Fibroblast of skin of left quadriceps (primary cell): ENCODE measurements around the gene LEFTY1.

ENCODE experiments used
- DNase-seq, 2 experiments: peaks; one replicate each; pipeline ENCODE4 v3.0.0-alpha.2; 2013; ENCODE audit warnings: low read depth in 2 of 2

Gene LEFTY1

GRCh38 chr1:225873281-225873850 is 15.6 kb downstream of the LEFTY1 start:
- no peak for DNase-seq

GRCh38 chr1:225872075-225872430 is 16.9 kb downstream of the LEFTY1 start:
- no peak for DNase-seq

GRCh38 chr1:225871359-225872074 is 17.4 kb downstream of the LEFTY1 start:
- no peak for DNase-seq

DNA sequence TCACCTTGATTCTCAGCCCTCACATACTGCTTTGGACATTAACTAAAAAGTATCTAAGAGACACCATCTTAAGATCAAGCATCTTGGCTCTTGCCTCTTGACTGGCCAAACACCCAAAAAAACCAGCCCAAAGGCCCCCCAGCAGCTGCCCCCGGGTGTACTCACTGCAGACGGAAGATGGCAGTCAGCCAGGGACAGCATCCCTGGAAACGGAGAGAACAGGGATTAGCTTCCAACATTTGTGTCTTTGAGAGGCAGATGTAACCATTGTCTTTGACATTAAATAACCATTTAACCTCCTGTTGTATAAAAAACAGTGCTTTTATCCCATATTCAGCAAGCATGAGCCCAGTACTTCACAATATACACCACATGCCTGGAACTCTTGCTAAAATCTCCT is 18.0 kb downstream of the LEFTY1 start:
- no peak for DNase-seq

DNA sequence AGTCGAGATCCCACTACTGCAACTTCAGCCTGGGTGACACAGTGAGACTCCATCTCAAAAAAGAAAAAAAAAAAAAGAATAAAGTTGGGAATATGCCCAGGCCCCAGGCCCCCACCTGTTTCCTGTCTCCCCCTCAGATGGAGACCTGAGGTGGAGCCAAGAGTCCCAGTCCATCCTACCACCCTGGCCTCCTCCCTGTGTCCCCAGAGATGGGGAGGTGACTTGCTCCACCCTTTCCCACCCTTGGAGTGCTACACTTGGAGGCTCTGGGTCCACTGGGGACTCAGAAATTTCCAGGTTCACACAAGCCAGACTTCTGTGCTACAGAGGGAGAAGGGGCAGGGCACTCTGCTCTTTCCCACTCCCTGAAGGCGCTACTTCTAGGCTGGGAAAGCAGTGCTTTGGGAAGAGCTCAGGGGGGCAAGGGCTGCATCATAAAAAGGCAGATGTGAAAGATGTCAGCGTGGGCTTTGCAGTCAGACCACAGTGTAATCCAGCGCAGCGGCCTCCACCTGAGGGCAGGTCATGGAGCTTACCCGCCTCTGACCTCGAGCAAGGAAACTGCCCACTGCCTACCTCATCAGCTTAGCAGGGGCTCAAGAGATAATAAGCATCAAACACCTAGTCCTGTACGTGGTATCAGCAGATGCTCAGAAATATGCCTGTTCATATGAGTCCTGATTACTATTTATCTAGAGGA is 20.2 kb downstream of the LEFTY1 start:
- DNase-seq, result no peak

DNA sequence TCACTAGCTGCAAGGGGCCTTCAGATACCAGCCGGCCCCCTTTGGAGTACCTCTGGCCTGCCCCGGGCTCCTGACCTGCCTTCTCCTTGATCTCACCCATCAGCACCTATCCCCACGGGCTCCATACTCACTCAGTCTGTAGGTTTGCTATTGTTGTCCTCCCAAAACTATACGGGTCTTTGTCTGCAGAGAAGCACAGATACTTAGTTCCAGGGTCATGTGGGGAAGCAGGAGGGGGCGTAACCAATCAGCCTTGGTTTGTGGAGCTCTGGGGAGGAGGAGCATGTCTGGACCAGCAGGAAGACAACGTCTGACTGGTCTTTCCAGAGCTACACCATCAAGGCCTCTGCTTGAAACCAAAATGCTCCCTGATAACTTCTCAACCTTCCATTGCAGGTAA is 22.0 kb downstream of the LEFTY1 start:
- no peak for DNase-seq

DNA sequence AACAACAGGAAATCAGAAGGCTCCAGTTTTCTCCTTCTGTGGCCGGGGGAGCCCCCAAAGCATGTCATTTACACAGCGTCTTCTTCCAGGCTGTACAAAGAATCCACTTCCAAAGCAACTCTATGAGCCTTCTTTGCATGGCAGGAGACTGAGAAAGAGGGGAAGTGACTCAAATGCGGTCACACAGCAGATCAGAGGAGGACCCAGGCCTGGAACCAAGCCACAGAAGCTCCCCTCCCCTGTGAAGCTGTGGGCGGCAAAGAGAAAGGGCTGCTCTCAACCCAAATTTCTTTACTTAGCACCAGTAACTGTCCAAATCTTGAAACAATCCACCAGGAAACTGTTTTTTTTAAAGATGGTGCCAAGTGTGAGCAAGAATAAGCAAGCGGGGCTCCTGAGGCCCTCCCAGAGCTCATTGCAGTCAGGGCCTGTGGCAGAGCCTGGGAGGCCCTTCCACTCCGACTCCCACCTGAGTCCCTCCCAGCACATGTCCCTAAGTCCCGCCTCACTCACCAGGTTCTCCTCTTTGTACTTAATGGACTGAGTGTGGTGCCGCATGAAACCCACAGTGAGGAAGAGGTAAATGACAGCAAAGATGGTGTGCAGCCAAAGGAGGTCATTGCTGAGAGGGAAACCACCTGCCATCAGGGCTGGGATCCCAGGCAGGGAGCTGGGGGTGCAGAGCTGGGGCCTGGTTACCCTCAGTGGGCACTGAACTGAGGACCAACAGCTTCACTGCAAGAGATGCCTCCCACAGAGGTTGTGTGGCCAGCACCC is 22.7 kb downstream of the LEFTY1 start:
- no peak for DNase-seq

DNA sequence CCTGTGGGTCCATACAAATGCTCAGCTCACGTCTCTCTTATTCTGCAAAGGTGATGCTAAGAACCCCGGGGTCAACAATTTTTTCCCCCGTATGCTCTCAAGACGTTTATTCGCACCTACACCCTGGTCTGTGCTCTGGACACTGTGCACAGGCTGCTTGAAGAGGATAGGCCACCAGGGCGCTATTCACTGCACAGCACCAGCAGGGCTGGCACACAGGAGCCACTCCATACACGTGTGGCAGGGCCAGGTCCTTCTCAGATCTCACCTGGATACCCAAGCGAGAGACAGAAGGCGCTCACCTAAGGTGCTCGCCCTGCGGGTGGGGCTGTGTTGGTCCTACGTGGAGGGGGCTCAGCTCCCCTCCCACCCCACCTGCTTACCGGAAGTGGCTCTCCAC is 23.4 kb downstream of the LEFTY1 start:
- no peak for DNase-seq

GRCh38 chr1:225863167-225863566 is 25.8 kb downstream of the LEFTY1 start:
- DNase-seq, result no peak

GRCh38 chr1:225862581-225862950 is 26.4 kb downstream of the LEFTY1 start:
- no peak for DNase-seq

- no peak for DNase-seq
Measured at GRCh38 chr1:225861834-225862580, 26.9 kb downstream of the LEFTY1 start.

DNA sequence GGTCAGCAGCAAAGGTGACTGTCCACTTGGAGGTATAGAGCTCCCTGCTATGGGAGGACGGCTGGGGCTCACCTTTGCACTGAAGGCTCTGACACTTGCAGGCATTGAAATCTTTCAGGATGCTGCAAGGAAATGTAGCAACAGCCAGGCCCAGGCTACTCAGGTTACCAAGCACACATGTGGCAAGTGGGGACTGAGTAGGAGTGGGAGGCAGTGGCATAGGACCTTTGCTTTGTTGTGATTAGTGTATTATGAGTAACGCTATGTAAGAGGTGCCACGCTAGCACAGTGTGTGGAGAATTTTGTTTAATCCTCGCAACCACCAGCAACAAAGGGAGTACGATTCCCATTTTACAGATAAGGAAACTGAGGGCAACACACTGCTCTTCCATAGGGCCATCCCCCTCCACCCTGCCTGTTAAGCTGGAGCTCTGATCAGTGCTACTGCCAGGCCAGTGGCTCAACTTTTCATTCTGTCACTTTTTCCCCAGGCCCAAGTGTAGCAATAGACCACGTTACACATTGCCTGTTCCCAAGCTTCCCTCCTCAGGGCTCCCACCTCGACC is 28.0 kb downstream of the LEFTY1 start:
- no peak for DNase-seq

- no peak for DNase-seq
Measured at GRCh38 chr1:225860107-225860506, 28.8 kb downstream of the LEFTY1 start.

GRCh38 chr1:225859151-225859550 is 29.8 kb downstream of the LEFTY1 start:
- DNase-seq, result no peak

DNA sequence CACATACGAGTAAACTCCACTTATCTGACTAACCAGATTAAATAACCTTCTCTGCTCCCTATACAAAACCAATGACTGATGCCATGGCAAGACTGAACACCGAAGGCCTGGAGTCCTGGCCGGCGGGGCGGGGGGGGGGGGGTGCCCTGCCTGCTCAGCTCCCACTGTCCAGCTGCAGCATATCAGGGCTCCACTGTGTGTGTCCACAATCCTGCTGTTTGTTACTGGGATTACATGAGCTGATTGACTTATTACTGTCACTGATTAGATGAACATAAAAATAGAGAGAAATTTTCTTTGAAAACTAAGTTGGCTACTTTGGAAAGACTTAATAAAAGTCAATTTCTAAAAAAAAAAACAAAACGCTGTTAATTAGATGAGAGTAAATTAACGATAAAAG is 31.7 kb downstream of the LEFTY1 start:
- DNase-seq, result no peak

DNA sequence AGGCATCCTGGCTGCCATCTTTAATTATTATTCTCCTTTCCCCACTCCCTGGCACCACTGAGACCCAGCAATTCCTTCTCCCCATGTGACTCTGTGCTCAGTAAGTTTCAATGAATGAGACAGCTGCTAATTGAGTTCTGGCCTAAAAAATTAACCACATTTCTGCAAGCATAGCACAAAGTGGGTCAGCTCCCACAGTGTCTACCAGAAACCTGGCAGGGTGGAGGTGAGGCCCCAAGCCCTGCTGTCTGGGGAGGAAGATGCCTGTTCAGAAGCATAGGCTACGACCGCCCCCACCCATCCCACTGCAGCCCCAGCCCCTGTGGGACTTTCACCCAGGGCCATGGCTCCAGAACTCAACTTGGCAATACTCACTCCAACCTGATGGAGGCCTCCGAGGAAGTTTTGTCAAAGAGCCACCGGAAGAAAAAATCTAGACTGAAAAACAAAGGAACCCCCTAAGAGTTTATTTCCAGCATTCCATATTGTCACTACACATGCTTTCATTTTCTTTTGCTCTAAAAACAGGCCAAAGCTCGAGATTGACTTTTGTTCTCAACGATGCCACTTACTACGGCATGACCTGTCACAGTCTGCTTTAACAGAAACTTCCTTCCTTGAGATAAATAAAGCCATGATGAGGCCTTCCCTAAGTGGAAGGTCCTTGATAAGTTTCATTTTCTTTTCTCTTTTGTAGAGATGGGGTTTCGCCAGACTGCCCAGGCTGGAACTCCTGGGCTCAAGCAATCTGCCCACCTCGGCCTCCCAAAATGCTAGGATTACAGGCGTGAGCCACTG is 33.2 kb downstream of the LEFTY1 start:
- no peak for DNase-seq

DNA sequence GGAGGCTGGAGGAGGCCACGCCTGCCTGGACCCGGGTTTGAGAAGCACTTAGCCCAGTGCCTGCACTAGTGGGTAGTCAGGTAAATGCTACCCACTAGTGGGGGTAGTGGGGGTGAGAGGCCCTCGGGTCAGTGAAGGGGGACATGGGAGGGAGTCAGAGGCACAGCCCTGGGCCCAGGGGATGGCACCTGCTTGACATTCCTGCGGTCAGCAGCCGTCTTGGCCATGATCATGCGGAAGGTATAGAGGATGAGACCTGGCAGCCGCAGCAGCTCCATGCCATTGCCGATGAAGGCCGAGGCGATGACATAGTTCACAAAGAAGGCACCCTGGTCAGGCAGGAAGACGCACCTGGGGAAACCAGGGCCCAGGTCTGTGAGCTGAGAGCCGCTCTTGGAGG is 35.5 kb downstream of the LEFTY1 start:
- no peak for DNase-seq

GRCh38 chr1:225852413-225853124 is 36.4 kb downstream of the LEFTY1 start:
- no peak for DNase-seq

DNA sequence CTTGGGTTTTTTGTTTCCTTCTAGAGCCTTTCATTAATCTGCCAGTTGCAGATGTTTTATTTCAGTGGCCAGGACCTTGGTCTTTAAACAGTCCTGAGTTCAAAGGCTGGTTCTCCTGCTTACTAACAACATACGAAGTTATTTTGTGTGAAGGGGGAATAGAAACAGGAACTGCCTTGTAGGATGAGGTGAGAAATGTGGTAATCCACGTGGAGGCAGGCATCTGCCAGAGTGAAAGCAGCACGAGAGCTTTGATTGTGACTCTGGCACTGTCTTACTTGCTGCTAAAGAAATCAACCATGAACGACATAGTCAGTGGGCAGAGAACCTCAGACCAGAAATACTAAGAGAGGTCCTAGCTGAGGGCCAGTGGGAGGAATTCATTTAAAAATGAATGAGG is 37.1 kb downstream of the LEFTY1 start:
- no peak for DNase-seq

GRCh38 chr1:225850370-225850769 is 38.6 kb downstream of the LEFTY1 start:
- no peak for DNase-seq
